ENCODE measurements around the gene TRIM13.

TRIM13 gene

DNA sequence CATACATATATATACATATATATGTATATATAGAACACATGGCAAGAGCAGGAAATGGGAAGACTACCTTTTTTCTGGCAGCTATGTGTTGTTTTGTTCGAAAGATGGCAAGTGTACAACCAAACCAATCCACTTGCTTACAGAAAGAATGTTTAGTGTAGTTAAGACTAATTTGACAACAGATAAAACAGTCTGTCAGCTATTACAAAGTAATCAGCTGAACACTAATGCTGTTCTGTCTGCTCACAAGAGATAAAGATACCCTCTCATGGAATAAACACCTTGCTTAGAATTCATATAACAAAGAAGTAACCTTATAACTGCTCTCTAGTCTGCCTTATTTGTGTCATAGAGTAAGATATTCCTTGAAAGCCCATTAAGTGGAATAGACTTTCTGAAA, 17.5 kb downstream of the TRIM13 start:
- Histone ChIP-seq H3K4me1 (ENCODE audit: insufficient read depth, low read length) (peaks cover 6% of the 10 kb centered on the region), H3K36me3 (ENCODE audit: insufficient read depth, low read length) (peaks cover 14% of the 10 kb centered on the region; the same call in 1 of the 2 replicates), H3K9ac (ENCODE audit: low read depth, low read length) (no peak overlapping the region), H3K9me3 (ENCODE audit: control insufficient read depth, insufficient read depth, low read length) (no peaks in the 10 kb centered on the region)

- Histone ChIP-seq H3K9ac (ENCODE audit: low read depth, low read length) (no peak within 1 kb of the TSS), H3K9me3 (ENCODE audit: control insufficient read depth, insufficient read depth, low read length) (no peaks in the 10 kb centered on the region), H3K4me1 (ENCODE audit: insufficient read depth, low read length) (peaks cover 6% of the 10 kb centered on the region), H3K36me3 (ENCODE audit: insufficient read depth, low read length) (peaks cover 14% of the 10 kb centered on the region; the same call in 1 of the 2 replicates)
Observed at GRCh38 chr13:50015258-50015657, 18.4 kb downstream of the TRIM13 start, which contains the start of gene KCNRG. Gene KCNRG, plus strand, starts transcription at chr13:50015444. Its CDS starts 50 bp downstream, at chr13:50015494.

DNA sequence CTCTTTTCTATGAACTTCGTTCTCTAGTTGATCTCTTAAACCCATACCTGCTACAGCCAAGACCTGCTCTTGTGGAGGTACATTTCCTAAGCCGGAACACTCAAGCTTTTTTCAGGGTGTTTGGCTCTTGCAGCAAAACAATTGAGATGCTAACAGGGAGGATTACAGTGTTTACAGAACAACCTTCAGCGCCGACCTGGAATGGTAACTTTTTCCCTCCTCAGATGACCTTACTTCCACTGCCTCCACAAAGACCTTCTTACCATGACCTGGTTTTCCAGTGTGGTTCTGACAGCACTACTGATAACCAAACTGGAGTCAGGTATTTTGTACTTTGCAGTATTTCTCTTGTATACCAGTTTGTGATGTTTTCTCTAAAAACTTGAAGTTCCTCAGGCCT, 18.9 kb downstream of the TRIM13 start:
- peaks cover 6% of the 10 kb centered on the region for H3K4me1 ChIP-seq (ENCODE audit: insufficient read depth, low read length)
- H3K36me3 ChIP-seq (ENCODE audit: insufficient read depth, low read length): peaks cover 12% of the 10 kb centered on the region; the same call in 1 of the 2 replicates
- no peaks in the 10 kb centered on the region for H3K9me3 ChIP-seq (ENCODE audit: control insufficient read depth, insufficient read depth, low read length)
- no peak overlapping the region for H3K9ac ChIP-seq (ENCODE audit: low read depth, low read length)

DNA sequence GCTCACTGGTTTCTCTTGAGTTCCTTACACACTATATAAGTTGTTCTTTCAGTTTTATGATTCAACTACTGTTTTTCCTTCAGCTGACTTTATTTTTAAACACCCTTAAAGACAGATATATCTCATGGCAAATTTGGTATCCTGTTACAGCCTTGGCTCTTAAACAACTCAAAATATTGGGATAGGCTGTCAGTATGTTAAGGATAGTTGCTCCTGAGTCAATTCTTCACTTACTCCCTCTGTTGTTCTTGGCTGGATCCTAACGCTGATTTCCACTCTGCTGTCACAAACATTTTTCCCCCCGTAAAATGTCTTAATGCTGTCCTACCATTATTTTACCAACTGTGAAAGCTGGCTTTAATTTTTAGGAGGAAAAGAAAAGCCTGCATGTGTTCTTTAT, 19.6 kb downstream of the TRIM13 start:
- peaks cover 6% of the 10 kb centered on the region for H3K4me1 ChIP-seq (ENCODE audit: insufficient read depth, low read length)
- H3K9ac ChIP-seq (ENCODE audit: low read depth, low read length): no peak overlapping the region
- H3K36me3 ChIP-seq (ENCODE audit: insufficient read depth, low read length): peaks cover 7% of the 10 kb centered on the region; the same call in 1 of the 2 replicates

GRCh38 chr13:50017819-50018218, 21.0 kb downstream of the TRIM13 start:
- H3K36me3 ChIP-seq (ENCODE audit: insufficient read depth, low read length): no peaks in the 10 kb centered on the region
- H3K9me3 ChIP-seq (ENCODE audit: control insufficient read depth, insufficient read depth, low read length): no peaks in the 10 kb centered on the region
- no peak overlapping the region for H3K9ac ChIP-seq (ENCODE audit: low read depth, low read length)
- H3K4me1 ChIP-seq (ENCODE audit: insufficient read depth, low read length): peaks cover 6% of the 10 kb centered on the region

More for the DNA sequence above, 19.6 kb downstream of the TRIM13 start:
- H3K9me3 ChIP-seq (ENCODE audit: control insufficient read depth, insufficient read depth, low read length): no peaks in the 10 kb centered on the region

- H3K9ac ChIP-seq (ENCODE audit: low read depth, low read length): no peak overlapping the region
- H3K9me3 ChIP-seq (ENCODE audit: control insufficient read depth, insufficient read depth, low read length): no peaks in the 10 kb centered on the region
- no peaks in the 10 kb centered on the region for H3K36me3 ChIP-seq (ENCODE audit: insufficient read depth, low read length)
- no peaks in the 10 kb centered on the region for H3K4me1 ChIP-seq (ENCODE audit: insufficient read depth, low read length)
Observed at GRCh38 chr13:50025436-50025835, 28.6 kb downstream of the TRIM13 start.

DNA sequence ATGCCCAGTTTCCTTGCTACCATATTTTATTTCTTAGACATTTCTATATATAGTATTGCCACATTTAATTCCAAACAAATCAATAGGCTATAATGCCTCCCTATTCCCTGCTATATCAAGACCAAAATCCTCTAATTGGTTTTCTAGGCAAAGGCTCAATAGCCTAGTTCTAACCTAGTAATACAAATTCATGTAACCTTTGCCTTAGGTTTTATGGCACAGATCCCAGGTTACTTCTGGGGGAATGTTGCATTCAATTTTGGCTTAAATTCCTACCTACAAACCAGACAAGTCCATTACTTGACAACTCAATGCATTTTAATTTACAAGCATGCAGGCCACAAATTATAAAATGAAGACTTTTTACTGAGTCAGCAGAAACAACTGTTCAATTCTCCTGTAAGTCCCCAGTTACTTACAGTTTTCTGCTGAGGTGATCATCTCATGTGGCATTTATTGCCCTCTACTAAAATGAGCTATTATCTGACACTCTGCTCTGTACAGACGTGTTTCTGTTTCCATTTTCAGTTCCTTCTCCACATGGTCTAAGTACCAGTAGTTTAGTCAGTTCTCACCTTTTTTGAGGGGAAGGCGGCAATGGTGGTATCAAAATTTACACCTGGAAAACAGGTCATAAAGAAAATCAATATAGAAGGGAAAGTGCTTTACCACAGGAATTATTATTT, 30.1 kb downstream of the TRIM13 start:
- H3K36me3 ChIP-seq (ENCODE audit: insufficient read depth, low read length): no peaks in the 10 kb centered on the region
- H3K4me1 ChIP-seq (ENCODE audit: insufficient read depth, low read length): no peaks in the 10 kb centered on the region
- no peak overlapping the region for H3K9ac ChIP-seq (ENCODE audit: low read depth, low read length)
- no peaks in the 10 kb centered on the region for H3K9me3 ChIP-seq (ENCODE audit: control insufficient read depth, insufficient read depth, low read length)

- Histone ChIP-seq H3K9ac (ENCODE audit: low read depth, low read length) (no peak overlapping the region), H3K9me3 (ENCODE audit: control insufficient read depth, insufficient read depth, low read length) (no peaks in the 10 kb centered on the region), H3K36me3 (ENCODE audit: insufficient read depth, low read length) (no peaks in the 10 kb centered on the region), H3K4me1 (ENCODE audit: insufficient read depth, low read length) (no peaks in the 10 kb centered on the region)
Observed at GRCh38 chr13:50030315-50030714, 33.5 kb downstream of the TRIM13 start.

- 0 out of 2 replicates have a peak, but pooled peaks cover 4% of the 10 kb centered on the region for H3K4me1 ChIP-seq (ENCODE audit: insufficient read depth, low read length)
- H3K36me3 ChIP-seq (ENCODE audit: insufficient read depth, low read length): no peaks in the 10 kb centered on the region
Observed at GRCh38 chr13:50033725-50034124, 36.9 kb downstream of the TRIM13 start.

DNA sequence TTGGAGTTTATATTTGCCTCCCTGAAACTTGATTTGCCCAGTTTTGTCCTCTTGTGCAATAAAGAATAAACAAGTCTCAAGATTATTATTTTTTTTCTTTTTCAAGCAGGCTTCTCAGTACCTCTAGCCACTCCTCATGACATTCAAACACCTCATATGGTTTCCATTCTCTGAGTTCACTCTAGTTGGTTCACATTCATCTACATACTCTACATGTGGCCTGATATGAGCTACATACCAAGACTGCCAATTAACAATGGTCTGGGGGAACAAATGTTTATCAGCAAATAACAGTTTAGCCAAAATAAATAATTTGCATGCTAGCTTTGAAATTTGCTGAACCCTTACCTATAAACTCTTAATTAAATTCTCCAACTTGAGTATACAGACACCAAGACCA, 40.9 kb downstream of the TRIM13 start:
- Histone ChIP-seq H3K9me3 (ENCODE audit: control insufficient read depth, insufficient read depth, low read length) (no peaks in the 10 kb centered on the region), H3K36me3 (ENCODE audit: insufficient read depth, low read length) (no peaks in the 10 kb centered on the region), H3K9ac (ENCODE audit: low read depth, low read length) (no peak overlapping the region), H3K4me1 (ENCODE audit: insufficient read depth, low read length) (0 out of 2 replicates have a peak, but pooled peaks cover 4% of the 10 kb centered on the region)

More at GRCh38 chr13:50033725-50034124, 36.9 kb downstream of the TRIM13 start:
- Histone ChIP-seq H3K9ac (ENCODE audit: low read depth, low read length) (no peak overlapping the region), H3K9me3 (ENCODE audit: control insufficient read depth, insufficient read depth, low read length) (no peaks in the 10 kb centered on the region)

DNA sequence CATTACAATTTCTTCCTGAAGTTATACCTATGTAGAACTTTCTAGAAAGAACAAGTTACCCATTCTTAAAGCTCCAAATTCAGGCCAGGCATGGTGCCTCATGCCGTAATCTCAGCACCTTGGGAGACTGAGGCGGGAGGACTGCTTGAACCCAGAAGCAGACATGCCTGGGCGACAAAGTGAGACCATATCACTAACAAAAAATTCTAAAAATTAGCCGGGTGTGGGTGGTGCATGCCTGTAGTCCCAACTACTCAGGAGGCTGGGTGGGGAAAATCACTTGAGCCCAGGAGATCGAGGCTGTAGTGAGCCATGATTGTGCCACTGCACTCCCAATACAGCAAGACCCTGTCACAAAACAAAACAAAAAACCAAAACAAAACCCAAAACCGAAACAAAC, 41.4 kb downstream of the TRIM13 start:
- no peak overlapping the region for H3K9ac ChIP-seq (ENCODE audit: low read depth, low read length)
- no peaks in the 10 kb centered on the region for H3K36me3 ChIP-seq (ENCODE audit: insufficient read depth, low read length)
- 0 out of 2 replicates have a peak, but pooled peaks cover 4% of the 10 kb centered on the region for H3K4me1 ChIP-seq (ENCODE audit: insufficient read depth, low read length)
- no peaks in the 10 kb centered on the region for H3K9me3 ChIP-seq (ENCODE audit: control insufficient read depth, insufficient read depth, low read length)

DNA sequence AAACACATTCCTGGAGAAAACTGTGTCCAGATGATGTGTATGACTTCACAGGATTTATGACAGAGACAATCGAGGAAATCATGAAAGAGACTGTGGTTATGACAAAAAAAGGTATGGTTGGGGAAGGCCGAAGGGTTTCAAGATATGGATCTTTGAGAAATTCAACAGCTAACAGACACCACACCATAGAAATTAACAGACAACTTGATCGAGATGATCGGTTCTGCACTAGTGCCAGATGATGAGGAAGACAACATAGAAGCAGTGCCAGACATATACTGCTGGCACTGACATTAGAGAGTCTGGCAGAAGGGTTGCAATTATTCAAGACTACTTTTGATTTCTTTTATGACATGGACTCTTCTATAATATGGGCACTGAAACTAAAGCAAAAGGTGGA, 55.6 kb downstream of the TRIM13 start:
- H3K9ac ChIP-seq (ENCODE audit: low read depth, low read length): no peak overlapping the region
- 0 out of 2 replicates have a peak, but pooled peaks cover 3% of the 10 kb centered on the region for H3K9me3 ChIP-seq (ENCODE audit: control insufficient read depth, insufficient read depth, low read length)
- no peaks in the 10 kb centered on the region for H3K36me3 ChIP-seq (ENCODE audit: insufficient read depth, low read length)
- no peaks in the 10 kb centered on the region for H3K4me1 ChIP-seq (ENCODE audit: insufficient read depth, low read length)

DNA sequence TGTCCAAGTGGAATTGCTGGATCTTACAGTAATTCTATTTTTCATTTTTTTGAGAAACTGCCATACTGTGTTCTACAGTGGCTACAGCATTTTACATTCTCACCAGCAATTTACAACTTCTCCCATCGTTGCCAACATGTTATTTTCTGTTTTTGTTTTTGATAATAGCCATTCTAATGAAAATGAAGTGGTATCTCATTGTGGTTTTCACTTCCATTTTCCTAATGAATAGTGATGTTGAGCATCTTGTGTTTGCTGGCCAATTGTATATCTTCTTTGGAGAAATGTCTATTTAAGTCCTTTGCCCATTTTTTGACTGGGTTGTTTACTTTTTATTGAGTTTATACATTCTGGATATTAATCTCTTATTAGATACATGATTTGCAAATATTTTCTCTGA, 57.0 kb downstream of the TRIM13 start:
- Histone ChIP-seq H3K4me1 (ENCODE audit: insufficient read depth, low read length) (no peaks in the 10 kb centered on the region), H3K9ac (ENCODE audit: low read depth, low read length) (no peak overlapping the region), H3K36me3 (ENCODE audit: insufficient read depth, low read length) (no peaks in the 10 kb centered on the region), H3K9me3 (ENCODE audit: control insufficient read depth, insufficient read depth, low read length) (0 out of 2 replicates have a peak, but pooled peaks cover 3% of the 10 kb centered on the region)

DNA sequence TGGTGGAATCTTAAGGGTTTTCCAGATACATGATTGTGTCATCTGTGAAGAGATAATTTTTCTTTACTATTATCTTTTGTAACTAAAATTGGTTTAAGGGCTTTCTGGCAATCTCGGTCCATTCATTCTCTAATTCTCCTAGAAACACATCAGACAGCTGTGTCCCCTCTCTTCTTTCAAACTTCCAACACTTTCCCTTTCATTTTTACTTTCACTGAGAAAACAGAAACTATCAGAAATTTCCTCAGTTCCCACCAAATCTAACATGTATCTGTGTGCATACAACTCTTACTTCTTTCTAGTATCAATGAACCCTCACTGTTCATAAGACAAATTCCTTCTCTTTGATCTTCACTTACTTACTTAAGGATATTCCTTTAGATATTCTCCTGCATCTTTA, 58.6 kb downstream of the TRIM13 start:
- Histone ChIP-seq H3K9ac (ENCODE audit: low read depth, low read length) (no peak overlapping the region), H3K36me3 (ENCODE audit: insufficient read depth, low read length) (no peaks in the 10 kb centered on the region), H3K9me3 (ENCODE audit: control insufficient read depth, insufficient read depth, low read length) (0 out of 2 replicates have a peak, but pooled peaks cover 3% of the 10 kb centered on the region), H3K4me1 (ENCODE audit: insufficient read depth, low read length) (no peaks in the 10 kb centered on the region)

DNA sequence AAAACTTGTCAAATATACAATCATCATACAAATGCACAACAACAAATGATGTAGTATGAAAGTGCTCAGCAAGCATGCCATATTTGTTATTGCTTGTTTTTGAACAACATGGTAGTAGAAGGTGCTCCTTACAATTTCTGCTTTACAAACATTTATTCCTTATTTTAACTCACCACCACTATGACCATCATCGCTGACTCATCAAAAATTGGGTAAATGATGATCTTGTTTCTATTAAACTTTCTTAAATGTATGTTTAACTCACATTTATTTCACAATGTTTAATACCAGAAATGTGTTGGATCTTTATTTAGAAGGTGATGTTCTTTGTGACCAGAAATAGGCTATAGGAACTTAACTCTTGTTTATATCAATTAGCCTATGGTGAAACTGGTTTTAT, 63.9 kb downstream of the TRIM13 start:
- Histone ChIP-seq H3K9ac (ENCODE audit: low read depth, low read length) (no peak overlapping the region), H3K4me1 (ENCODE audit: insufficient read depth, low read length) (no peaks in the 10 kb centered on the region), H3K9me3 (ENCODE audit: control insufficient read depth, insufficient read depth, low read length) (no peaks in the 10 kb centered on the region), H3K36me3 (ENCODE audit: insufficient read depth, low read length) (no peaks in the 10 kb centered on the region)
